ENCODE data around the gene TMEM39B. TPM values are rescaled to one million over a fixed set of nuclear protein-coding genes. Genes with fewer than 3 reads are reported as not detected.

Gene TMEM39B
- total RNA-seq, 1 experiment from 2014 or later = 12.1 TPM

- CTCF ChIA-PET = no interaction called here
- no peaks in the 10 kb centered on the region for H3K27me3 Mint-ChIP-seq (ENCODE audit: insufficient read depth, unreplicated experiment)
- H3K4me3 Mint-ChIP-seq (ENCODE audit: unreplicated experiment) = no peak overlapping the region
- BruUV-seq (replicated peaks) = TSS peak; percentile 29
- H3K4me1 Mint-ChIP-seq (ENCODE audit: low read depth, unreplicated experiment) = peaks cover 10% of the 10 kb centered on the region
- no peak overlapping the region for H3K4me3 ChIP-seq (ENCODE audit: low read depth, low read length)
- TF ChIP-seq CTCF (IDR thresholded peaks at IDR 0.05; ENCODE audit: insufficient read depth in 1 of 2, low read depth in 1 of 2, low read length in 1 of 2, severe bottlenecking in 1 of 2, unreplicated experiment in 1 of 2) = no peak
- intact Hi-C loops (cut with micrococcal nuclease; ENCODE audit: unreplicated experiment) = no loop called here
- POLR2A ChIA-PET = no interaction called here
- no peaks in the 10 kb centered on the region for H3K36me3 ChIP-seq (ENCODE audit: control insufficient read depth, insufficient read depth, low read length)
- DNase-seq = no peak
- H3K27me3 ChIP-seq (replicated peaks; ENCODE audit: control insufficient read depth, insufficient read depth, low read length) = no peaks in the 10 kb centered on the region
- no peak overlapping the region for H3K27ac Mint-ChIP-seq (ENCODE audit: unreplicated experiment)
- no peaks in the 10 kb centered on the region for H3K9me3 Mint-ChIP-seq (ENCODE audit: unreplicated experiment)
- peaks cover 5% of the 10 kb centered on the region for H3K36me3 Mint-ChIP-seq (ENCODE audit: insufficient read depth, unreplicated experiment)
- peaks cover 14% of the 10 kb centered on the region for H3K4me1 ChIP-seq
- no peaks in the 10 kb centered on the region for H3K9me3 ChIP-seq
Measured at GRCh38 chr1:32106663-32107275, 34.0 kb downstream of the TMEM39B start.

GRCh38 chr1:32107742-32108661, 35.3 kb downstream of the TMEM39B start, which contains the start of gene KPNA6:
Gene KPNA6 (plus strand): TSS chr1:32108056. CDS start chr1:32108131, 75 bp downstream.
- ChIA-PET POLR2A (interaction anchor here (0.5 to 1.4 kb wide), 10 partner anchors 26 to 170 kb away, joined by 3 to 8 read pairs (median 4); partner anchors contain the start of genes CCDC28B, KHDRBS1, PTP4A2 and TXLNA), CTCF (interaction anchor here (0.6 to 1.2 kb wide), 8 partner anchors 13 to 1420 kb away, joined by 3 to 8 read pairs (median 6); partner anchors contain the start of genes PTP4A2 and TMEM39B)
- Mint-ChIP-seq H3K9me3 (ENCODE audit: unreplicated experiment) (no peaks in the 10 kb centered on the region), H3K27me3 (ENCODE audit: insufficient read depth, unreplicated experiment) (no peaks in the 10 kb centered on the region), H3K36me3 (ENCODE audit: insufficient read depth, unreplicated experiment) (peaks cover 5% of the 10 kb centered on the region), H3K4me1 (ENCODE audit: low read depth, unreplicated experiment) (peaks cover 10% of the 10 kb centered on the region), H3K27ac (ENCODE audit: unreplicated experiment) (peak within 1 kb of the TSS; percentile 90), H3K4me3 (ENCODE audit: unreplicated experiment) (peak within 1 kb of the TSS; percentile 97)
- BruUV-seq (replicated peaks) = TSS peak; percentile 29
- DNase-seq = peak; percentile 87 to 92
- Histone ChIP-seq H3K4me3 (ENCODE audit: low read depth, low read length) (peak within 1 kb of the TSS; percentile 63), H3K36me3 (ENCODE audit: control insufficient read depth, insufficient read depth, low read length) (no peaks in the 10 kb centered on the region), H3K9me3 (no peaks in the 10 kb centered on the region), H3K27me3 (replicated peaks; ENCODE audit: control insufficient read depth, insufficient read depth, low read length) (no peaks in the 10 kb centered on the region), H3K4me1 (peaks cover 10% of the 10 kb centered on the region)
- intact Hi-C loops (cut with micrococcal nuclease; ENCODE audit: unreplicated experiment) = loop anchor here (2.0 kb wide), 1 partner anchor 35 kb away; the partner anchor contains the start of gene TMEM39B
- no peak for TF ChIP-seq CTCF (IDR thresholded peaks at IDR 0.05; ENCODE audit: insufficient read depth in 1 of 2, low read depth in 1 of 2, low read length in 1 of 2, severe bottlenecking in 1 of 2, unreplicated experiment in 1 of 2)

- H3K36me3 ChIP-seq (ENCODE audit: control insufficient read depth, insufficient read depth, low read length) = no peaks in the 10 kb centered on the region
- H3K27me3 Mint-ChIP-seq (ENCODE audit: insufficient read depth, unreplicated experiment) = no peaks in the 10 kb centered on the region
- H3K27me3 ChIP-seq (replicated peaks; ENCODE audit: control insufficient read depth, insufficient read depth, low read length) = no peaks in the 10 kb centered on the region
- no peaks in the 10 kb centered on the region for H3K9me3 ChIP-seq
- POLR2A ChIA-PET = no interaction called here
- no peaks in the 10 kb centered on the region for H3K4me1 ChIP-seq
- intact Hi-C loops (cut with micrococcal nuclease; ENCODE audit: unreplicated experiment) = no loop called here
- peaks cover 5% of the 10 kb centered on the region for H3K36me3 Mint-ChIP-seq (ENCODE audit: insufficient read depth, unreplicated experiment)
- CTCF ChIA-PET = no interaction called here
- no peaks in the 10 kb centered on the region for H3K9me3 Mint-ChIP-seq (ENCODE audit: unreplicated experiment)
- no peak overlapping the region for H3K4me3 Mint-ChIP-seq (ENCODE audit: unreplicated experiment)
- no peaks in the 10 kb centered on the region for H3K4me1 Mint-ChIP-seq (ENCODE audit: low read depth, unreplicated experiment)
- no TSS peak for BruUV-seq (replicated peaks)
- no peak for DNase-seq
- no peak overlapping the region for H3K4me3 ChIP-seq (ENCODE audit: low read depth, low read length)
- TF ChIP-seq CTCF (IDR thresholded peaks at IDR 0.05; ENCODE audit: insufficient read depth in 1 of 2, low read depth in 1 of 2, low read length in 1 of 2, severe bottlenecking in 1 of 2, unreplicated experiment in 1 of 2) = no peak
- no peak overlapping the region for H3K27ac Mint-ChIP-seq (ENCODE audit: unreplicated experiment)
Measured at GRCh38 chr1:32111040-32111623, 38.4 kb downstream of the TMEM39B start.
